ENCODE measurements around the gene GHDC.

GRCh38 chr17:42193969-42194899 is at the start of gene GHDC:
- TF ChIP-seq CTCF (optimal IDR thresholded peaks at IDR 0.05 in 1 of 3, IDR thresholded peaks at IDR 0.05 in 1 of 3, conservative IDR thresholded peaks at IDR 0.05 in 1 of 3; ENCODE audit: extremely low read depth in 1 of 3, insufficient read depth in 2 of 3, low read length in 3 of 3) (no peak), EZH2 (IDR thresholded peaks at IDR 0.05; ENCODE audit: low read length) (no peak)
